Measurements from ENCODE around the gene HPD. TPM values are rescaled to one million over a fixed set of nuclear protein-coding genes. Genes with fewer than 3 reads are reported as not detected.

Gene HPD
- total and polyA plus RNA-seq, 2 of the 4 experiments (the other 2 are of a cell fraction), result 0.15 to 0.18 TPM

GRCh38 chr12:121803861-121804416 lies 54.7 kb downstream of the HPD start, which contains the start of gene SETD1B (continued):
- TF ChIP-seq RFX5 (IDR thresholded peaks at IDR 0.05; ENCODE audit: low read depth, low read length) (no peak), FOS (IDR thresholded peaks at IDR 0.05; ENCODE audit: low read depth, low read length) (no peak), POLR2A (IDR thresholded peaks at IDR 0.05; ENCODE audit: low read depth, low read length) (no peak), ELK1 (IDR thresholded peaks at IDR 0.05; ENCODE audit: borderline replicate concordance, low read depth, low read length) (no peak), RAD21 (IDR thresholded peaks at IDR 0.05; ENCODE audit: low read length) (no peak)
